ENCODE results near the gene CDKN2B-AS1.

GRCh38 chr9:22159586-22159985 is 165.0 kb downstream of the CDKN2B-AS1 start:
- TF ChIP-seq CTCF (IDR thresholded peaks at IDR 0.05), result no peak
- no peak for TF ChIP-seq POLR2A (IDR thresholded peaks at IDR 0.05)
